Left cardiac atrium (tissue), 4 donors: Measurements from ENCODE around the gene AKNA. TPM values are rescaled to one million over a fixed set of nuclear protein-coding genes. Genes with fewer than 3 reads are reported as not detected.

ENCODE experiments used
- ATAC-seq, 2 donors: fragments of 200-7000 bp; cut with Tn5 transposase; one replicate each; pipeline ENCODE4 v1.9.1; 2020; ENCODE audit warnings: mild to moderate bottlenecking in 2 of 2, moderate library complexity in 2 of 2
- DNase-seq: peaks from one replicate; pipeline ENCODE4 v3.0.0-alpha.2; 2020
- intact Hi-C, 2 donors: fragments of 100-400 bp; cut with DNase I; formaldehyde crosslinking; loops; one replicate each; pipeline versions ENCODE4 v1.14.1 to v1.15.1; 2022 to 2023
- total RNA-seq, 2 donors: library from RNA; stranded (reverse); fragmentation: NEBNext Ultra II Directional; extraction: Animal tissue kit (Norgen Biotek cat#: 25700); gene quantifications; one replicate each; pipeline ENCODE4 v1.2.1, GENCODE V29; 2021
- donor health status: DM: no; HTN: yes; CAD: no.
- donor health status: DM: no; HTN: yes; CAD: no; lungs with severe emphysema.
- donor health status: DM: yes; HTN: yes; CAD: no.
- donor health status: Dilated cardiomyopathy.

The AKNA gene
- total RNA-seq, 2 donors from 2014 or later = 9.1 to 13.0 TPM

DNA sequence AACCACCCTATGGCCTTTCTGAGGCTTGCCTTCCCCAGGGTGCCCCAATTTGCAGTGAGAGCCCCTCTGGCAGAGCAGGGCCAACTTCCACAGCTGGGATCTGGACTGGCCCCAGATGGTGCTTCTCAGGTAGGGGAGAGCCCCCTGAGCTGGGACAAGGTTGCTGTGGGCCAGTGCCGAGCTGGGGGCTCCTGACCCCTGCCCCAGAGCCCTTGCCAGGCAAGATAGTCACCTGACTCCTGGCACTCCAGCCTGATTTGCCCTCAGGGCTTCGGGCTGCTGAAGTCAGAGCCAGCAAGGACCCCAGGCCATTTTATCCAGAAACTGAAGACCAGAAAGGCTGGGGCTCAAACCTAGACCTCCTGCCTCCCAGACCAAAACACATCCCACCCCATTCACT, 33.4 kb upstream of the AKNA start:
- no peak for ATAC-seq
- intact Hi-C loops = no loop called here
- no peak for DNase-seq

DNA sequence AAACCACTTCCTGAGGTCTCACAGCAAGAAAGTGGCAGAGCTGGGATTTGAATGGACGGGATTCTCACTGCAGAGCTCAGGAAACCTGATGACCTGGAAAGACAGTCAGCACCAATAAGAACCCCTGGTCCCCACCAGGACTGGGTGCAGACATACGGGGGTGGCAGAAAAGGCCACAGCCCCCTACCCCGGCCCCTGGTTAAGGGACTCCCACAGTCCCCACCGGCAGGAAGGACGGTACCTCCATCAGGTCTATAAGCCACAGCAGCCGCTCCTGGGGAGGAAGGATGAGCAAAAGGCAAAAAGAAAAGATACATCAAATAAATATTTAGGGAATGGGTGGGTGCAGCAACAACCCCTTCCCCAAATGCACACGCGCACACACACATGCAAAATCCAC, 32.0 kb upstream of the AKNA start:
- no peak for ATAC-seq
- no peak for DNase-seq
- intact Hi-C loops = loop anchor here in 1 of 2 donors (10.0 kb wide), 2 partner anchors 235 to 595 kb away; partner anchors contain the start of gene TEX53

DNA sequence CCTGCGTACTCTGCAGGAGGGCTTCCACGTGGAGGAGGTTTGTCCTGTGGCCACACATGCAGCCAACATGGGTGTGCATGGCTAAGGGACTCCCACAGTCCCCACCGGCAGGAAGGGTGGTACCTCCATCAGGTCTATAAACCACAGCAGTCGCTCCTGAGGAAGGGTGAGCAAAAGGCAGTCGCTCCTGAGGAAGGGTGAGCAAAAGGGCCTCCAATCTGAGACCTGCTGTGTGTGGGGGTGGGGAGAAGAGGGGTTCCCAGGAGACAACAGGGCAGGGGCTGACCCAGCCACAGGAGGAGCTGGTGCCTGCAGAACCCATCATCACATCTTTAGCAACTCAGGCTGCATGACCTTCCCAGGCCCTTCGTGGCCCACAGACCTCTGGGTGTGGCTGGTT, 30.3 kb upstream of the AKNA start:
- intact Hi-C loops = loop anchor here in 1 of 2 donors (10.0 kb wide), 2 partner anchors 237 to 597 kb away; partner anchors contain the start of gene TEX53
- DNase-seq (no peak), ATAC-seq (no peak)

DNA sequence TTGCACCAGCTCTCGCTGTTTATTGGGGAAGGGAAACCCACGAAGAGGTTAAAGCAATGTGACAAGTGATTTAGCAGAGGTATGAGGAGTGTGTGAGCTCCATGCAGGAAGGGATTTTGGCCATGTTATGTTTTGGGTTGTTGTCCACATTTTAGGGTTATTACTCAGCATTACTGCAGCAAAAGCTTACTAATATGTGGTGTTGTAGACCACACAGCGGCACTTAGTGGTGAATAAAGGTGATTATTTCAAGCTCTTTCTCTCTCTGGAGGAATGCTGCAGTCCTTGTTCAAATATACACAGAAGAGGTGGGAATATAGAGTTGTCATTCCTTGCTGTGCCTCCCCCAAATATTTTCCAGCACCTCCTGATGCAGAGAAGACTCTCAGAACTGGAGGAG, 29.7 kb upstream of the AKNA start:
- intact Hi-C loops = loop anchor here in 1 of 2 donors (10.0 kb wide), 2 partner anchors 237 to 597 kb away; partner anchors contain the start of gene TEX53
- no peak for ATAC-seq
- no peak for DNase-seq

DNA sequence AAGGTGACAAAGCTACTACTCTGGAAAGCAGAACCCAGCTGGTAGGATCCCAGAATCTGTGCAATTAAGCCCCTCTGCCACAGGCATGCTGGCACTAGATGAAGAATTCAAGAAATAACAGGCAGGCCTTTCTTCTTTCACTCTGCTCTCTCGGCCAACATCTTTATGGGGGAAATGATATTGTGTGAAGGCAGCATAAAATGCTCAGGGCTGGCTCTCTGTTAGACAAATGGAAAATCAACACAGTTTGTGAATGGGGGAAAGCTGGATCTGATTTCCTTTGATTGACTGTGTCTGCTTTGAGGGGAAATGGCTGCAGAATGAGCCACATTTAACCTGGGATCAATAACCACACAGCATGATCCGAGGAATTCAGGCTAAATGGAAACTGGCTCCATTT, 29.1 kb upstream of the AKNA start:
- intact Hi-C loops = loop anchor here in 1 of 2 donors (10.0 kb wide), 2 partner anchors 238 to 598 kb away; partner anchors contain the start of gene TEX53
- ATAC-seq = no peak
- no peak for DNase-seq

DNA sequence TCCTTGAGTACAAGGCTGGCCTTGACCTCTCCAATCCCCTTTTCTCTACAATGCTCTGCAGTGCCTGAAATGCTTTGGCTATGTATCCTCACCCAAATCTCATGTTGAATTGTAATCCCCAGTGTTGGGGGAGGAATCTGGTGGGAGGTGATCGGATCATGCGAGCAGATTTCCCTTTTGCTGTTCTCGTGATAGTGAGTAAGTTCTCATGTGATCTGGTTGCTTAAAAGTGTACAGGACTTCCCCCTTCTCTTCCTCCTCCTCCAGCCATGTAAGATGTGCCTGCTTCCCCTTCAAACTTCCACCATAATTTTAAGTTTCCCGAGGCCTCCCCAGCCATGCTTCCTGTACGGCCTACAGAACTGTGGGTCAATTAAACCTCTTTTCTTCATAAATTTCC, 28.5 kb upstream of the AKNA start:
- intact Hi-C loops = loop anchor here in 1 of 2 donors (10.0 kb wide), 2 partner anchors 239 to 599 kb away; partner anchors contain the start of gene TEX53
- DNase-seq (no peak), ATAC-seq (no peak)

DNA sequence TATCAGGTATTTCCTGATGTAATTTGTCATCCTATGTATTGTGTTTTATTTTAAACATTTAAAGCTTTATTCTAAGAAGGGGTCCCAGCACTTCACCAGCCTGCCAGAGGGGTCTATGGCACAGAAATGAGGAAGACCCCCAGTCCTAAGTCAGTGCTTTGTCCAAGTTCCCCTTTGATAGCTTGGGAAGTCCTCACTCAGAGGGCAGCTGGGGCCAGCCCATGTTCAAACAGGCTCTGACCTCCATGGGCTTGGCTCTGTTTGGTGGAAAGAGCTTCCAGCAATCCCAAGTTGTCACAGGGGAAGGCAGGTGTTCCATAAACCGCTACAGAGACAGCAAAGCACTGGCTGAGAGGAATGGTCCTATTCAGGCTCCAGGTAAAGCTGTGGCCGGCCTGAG, 26.6 kb upstream of the AKNA start:
- intact Hi-C loops = loop anchor here in 1 of 2 donors (10.0 kb wide), 2 partner anchors 240 to 600 kb away; partner anchors contain the start of gene TEX53
- DNase-seq = no peak
- no peak for ATAC-seq

DNA sequence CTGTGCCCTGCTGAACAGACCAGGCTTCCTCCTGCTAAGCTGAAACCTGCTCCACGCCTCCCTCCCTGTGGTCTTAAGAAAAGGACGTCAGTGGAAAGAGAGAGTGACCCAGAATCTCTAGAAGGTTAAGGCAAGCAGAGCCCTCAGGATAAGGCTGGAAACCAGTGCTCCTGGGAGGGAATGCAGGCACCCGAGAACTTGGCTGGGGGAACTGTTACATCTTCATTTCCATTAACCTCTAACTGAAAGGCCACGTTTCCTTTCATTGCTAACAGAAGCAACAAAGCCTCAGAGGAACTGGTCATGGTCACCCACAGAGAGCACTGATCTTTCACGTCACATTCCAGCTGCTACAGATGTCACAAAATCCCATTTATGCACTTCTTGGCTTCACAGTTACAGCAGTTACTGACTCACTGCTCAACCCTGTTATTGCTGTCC, 26.1 kb upstream of the AKNA start:
- ATAC-seq = peak in 1 of 2 donors; percentile 23
- intact Hi-C loops = loop anchor here in 1 of 2 donors (10.0 kb wide), 2 partner anchors 241 to 601 kb away; partner anchors contain the start of gene TEX53
- DNase-seq = no peak

DNA sequence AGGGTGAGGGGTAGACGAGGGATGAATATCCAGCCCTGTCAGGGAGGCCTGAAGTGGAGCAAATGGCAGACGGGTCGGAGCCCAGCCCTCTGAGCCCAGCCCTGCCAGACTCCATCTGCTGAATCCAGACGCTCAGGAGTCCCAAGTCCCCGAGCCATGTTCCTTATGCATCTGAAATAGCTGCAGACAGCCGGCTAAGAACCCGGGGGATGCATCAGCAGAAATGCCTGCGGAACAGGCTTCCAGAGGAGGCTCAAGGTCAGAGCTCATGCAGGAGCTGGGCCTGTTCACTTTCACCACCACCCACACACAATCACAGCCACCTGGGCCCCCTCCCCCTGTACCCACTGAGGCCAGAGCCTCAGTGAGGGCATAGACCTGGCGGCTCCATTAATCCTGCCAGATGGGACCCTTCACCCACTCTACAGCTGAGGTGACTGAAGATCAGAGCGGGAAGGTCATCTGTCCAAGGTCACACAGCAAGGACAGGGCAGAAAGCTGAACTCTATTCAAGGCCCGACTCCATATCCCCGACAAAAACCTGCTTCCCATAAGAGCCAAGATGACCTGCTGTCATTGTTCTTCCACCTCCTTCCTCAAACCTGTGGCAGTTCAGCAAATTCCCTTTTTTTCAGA, 24.4 kb upstream of the AKNA start:
- ATAC-seq = no peak
- DNase-seq = no peak
- intact Hi-C loops = loop anchor here in 1 of 2 donors (10.0 kb wide), 2 partner anchors 243 to 603 kb away; partner anchors contain the start of gene TEX53

DNA sequence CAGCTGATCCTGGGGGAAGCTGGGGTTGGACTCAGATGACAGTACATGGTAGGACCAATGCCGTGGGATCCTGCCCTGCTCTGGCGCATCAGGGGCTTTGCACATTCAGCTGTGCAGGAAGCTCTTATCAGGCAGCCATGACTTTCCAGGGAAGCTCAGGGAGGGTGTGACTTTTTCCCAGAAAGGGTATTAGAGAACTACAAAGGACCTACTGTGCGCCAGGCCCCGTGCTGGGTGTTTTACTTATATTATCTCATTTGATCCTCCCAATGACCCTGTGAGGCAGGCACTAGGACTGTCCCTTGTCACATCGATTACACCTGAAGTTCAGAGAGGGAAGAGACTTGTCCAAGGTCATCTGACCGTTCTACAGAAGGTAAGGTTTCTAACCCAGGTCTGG, 23.7 kb upstream of the AKNA start:
- ATAC-seq = no peak
- intact Hi-C loops = loop anchor here in 1 of 2 donors (10.0 kb wide), 2 partner anchors 243 to 603 kb away; partner anchors contain the start of gene TEX53
- DNase-seq = no peak

DNA sequence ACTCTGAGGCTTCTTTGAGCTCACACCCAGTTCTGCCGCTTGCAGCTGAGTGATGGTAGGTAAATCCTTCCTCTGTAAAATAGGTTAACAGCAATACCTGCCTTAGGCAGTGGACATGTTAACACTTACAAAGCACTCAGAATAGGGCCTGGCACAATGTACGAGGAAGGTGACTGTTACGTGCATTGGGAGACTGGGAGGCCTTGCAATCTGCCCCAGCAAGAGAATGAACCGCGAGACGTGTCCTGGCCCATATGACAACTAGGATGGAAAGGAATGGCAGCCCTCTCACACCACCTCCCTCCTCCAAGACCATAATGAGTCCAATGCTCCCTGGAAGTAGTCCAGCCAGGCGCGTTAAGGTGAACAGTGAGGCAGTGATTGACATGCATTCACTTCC, 23.1 kb upstream of the AKNA start:
- ATAC-seq (no peak), DNase-seq (no peak)
- intact Hi-C loops = loop anchor here in 1 of 2 donors (10.0 kb wide), 2 partner anchors 244 to 604 kb away; partner anchors contain the start of gene TEX53

DNA sequence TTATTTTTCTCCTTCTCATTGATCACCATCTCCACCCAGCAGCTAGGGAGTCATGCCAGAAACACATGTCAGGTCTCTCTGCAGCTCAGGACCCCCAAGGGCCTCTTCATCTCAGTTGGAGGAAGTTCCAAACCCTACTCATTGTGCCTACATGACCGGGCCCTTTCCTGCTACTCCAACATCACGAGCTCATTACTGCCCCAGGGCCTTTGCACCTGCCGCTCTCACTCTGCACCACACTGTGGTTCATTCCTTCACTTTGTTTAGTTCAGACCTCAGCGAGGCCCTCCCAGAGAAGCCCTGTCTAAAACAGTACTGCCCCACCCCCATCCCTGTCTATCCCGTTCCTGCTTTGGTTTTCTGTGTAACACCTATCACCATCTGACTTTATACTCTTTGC, 22.1 kb upstream of the AKNA start:
- DNase-seq (no peak), ATAC-seq (no peak)
- intact Hi-C loops = loop anchor here in 1 of 2 donors (10.0 kb wide), 2 partner anchors 245 to 605 kb away; partner anchors contain the start of gene TEX53

DNA sequence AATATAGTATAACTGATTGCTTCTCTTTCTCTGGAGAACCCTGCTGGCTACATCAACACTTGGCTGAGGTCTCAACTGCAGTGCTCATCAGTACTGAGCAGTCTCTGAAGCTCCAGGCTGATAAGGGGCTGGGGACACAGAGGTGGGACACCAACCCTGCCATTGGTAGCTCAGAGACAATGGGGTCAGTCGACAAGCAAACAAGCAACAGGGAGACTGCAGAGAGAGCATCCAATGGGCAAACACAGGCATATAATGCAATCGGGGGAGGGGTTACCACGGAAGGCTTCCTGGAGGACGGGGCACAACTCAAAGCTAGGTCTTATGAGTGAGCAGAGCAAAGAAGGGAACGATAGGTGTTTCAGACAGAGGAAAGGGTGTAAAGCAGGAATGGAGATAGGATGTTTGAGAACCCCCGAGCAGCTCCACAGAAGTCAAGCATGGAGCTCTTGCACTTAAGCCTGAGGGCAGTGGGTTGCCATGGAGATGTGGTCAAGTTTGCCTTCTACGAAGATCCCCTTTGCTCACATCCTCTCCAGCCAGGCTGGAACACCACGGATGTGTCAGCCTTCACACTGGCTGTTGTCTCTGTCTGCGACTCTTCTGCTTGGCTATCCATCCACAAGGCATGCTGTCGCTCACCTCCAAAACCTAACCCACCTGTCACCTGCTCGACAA, 21.5 kb upstream of the AKNA start:
- DNase-seq (no peak), ATAC-seq (no peak)
- intact Hi-C loops = no loop called here

DNA sequence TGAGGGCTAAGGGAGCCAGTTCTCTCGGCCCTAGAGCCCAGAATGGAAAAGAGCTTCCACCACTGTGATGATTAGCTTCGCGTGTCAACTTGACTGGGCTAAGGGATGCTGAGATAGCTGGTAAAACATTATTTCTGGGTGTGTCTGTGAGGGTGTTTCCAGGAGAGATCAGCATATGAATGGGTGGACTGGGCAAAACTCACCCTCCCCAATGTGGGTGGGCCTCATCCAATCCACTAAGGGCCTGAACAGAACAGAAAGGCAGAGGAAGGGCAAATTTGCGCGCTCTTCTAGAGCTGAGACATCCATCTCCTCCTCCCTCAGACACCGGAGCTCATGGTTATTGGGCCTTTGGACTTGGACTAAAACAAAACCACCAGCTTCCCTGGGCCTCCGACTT, 20.9 kb upstream of the AKNA start:
- intact Hi-C loops = no loop called here
- ATAC-seq = no peak
- no peak for DNase-seq

DNA sequence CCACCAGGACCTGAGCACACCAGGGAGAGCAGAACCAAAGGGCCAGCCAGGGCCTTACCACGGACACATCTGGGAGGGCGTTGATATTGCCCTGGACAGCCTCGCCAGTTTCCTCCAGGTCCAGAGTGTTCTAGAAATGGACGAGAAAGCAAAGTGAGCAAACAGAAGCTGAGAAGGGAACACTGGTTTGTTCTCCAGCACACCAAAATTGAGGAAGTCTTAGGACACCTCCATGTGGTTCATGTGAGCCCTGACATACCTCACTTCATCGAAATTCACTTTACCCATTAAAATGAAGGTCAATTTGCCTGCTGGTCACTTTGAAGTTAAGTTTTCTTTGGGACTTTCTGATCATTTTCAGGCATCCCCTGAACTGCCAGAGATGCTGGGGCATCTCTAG, 20.1 kb upstream of the AKNA start:
- ATAC-seq = no peak
- DNase-seq = no peak
- intact Hi-C loops = no loop called here

DNA sequence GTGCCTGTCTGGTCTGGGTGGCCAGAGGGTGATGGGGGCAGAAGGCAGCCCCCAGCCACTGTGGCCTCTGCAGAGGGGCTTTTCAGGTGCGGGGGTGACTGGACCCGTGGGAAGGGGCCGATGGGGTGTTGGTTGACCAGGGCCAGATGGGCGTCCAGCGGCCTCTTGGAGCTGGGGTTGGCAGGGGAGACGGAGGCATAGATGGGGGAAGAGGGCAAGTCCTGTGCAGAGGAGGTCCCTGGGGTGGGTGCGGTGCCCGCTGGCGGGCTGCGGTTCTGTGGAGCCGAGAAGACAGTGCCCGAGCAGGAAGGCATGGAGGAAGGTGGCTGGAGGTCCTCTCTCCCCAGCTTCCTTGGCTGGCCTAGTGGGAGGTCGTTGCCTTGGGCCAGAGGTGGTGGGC, 18.7 kb upstream of the AKNA start:
- intact Hi-C loops = no loop called here
- no peak for DNase-seq
- ATAC-seq = no peak

DNA sequence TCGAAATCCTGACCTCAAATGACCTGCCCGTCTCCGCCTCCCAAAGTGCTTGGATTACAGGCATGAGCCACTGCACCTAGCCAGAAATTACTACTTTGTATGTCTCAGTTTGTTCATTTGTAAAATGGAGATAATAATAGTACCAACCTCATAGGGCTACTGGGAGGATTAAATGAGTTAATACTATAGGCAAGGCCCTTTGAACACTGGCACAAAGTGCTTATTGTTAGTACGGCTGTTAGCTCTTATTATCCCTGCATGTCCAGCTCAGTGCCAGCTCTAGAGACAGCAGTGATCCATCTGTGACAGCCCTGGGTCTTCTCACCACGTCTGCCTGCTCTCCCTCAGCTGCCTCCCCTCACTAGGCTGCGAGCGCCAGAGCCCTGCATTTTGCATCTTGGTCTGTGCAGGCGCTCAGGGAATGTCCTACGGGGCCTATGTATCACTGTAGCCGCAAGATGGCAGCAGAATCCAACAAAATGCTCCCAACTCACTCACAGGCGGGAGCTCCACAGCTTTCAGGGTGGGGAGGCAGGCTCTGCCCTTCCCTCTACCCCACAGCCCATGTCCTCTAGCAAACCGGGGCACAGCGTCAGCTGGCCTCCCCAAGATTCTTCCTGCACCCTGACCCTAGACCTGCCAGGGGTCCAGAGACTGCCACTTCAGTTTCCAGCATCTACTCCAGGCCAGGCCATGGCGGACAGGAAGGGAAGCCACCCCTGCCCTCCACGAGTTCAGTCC, 17.7 kb upstream of the AKNA start:
- intact Hi-C loops = loop anchor here in 1 of 2 donors (2.0 kb wide), 2 partner anchors 249 to 609 kb away; no protein-coding TSS in a partner anchor
- ATAC-seq (peak; percentile 92 to 93), DNase-seq (peak; percentile 79)

DNA sequence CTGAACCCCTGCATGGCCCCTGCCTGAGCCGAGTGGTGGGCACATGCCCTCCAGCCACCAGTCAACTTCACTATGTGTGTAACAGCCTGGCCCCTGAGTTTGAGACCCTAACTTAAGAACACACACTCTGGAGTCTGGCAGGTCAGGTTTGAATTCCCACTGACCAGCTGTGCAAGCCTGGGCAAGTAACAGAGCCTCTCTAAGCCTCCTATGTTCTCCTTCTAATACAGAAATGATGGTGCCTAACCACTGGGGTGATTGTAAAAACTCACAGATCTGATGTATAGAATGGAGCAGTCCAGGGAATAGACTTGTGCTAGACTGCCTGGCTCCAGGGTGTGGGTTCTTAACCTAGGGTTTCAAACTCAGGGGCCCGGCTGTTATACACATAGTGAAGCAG, 16.7 kb upstream of the AKNA start:
- no peak for ATAC-seq
- DNase-seq = no peak
- intact Hi-C loops = loop anchor here in 1 of 2 donors (2.0 kb wide), 2 partner anchors 250 to 610 kb away; no protein-coding TSS in a partner anchor

DNA sequence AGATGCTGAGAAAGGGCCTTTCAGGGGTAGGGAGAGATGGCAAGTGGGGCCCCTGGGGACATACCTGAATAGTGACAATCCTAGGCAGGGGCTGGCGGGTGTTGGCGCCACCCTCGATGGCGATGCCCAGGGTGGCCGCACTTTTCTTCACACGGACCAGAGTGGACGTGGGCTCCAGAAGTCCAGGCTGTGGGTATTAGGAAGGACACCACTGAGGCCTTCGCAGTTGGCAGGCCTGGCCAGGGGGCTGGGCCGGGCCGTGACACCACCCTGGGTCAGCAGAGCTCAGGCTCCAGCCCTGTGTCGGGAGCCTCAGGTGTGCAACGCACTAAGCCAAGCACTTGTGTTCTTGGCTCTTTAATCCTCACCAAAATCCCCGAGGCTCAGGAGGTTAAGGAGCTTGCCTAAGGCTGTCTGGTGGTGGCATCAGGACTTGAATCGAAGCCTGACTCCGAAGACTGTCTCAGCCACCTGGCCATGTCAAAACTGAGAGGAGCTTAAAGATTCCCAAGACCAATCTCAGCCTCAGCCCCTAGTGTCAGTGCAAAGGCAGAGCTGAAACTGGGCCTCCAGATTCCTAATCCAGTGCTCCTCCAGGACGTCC, 15.5 kb upstream of the AKNA start:
- intact Hi-C loops = no loop called here
- ATAC-seq (no peak), DNase-seq (no peak)
